Uterus (tissue), 2 donors: Measurements from ENCODE around the gene CATSPERZ.

Source experiments
- POLR2A ChIP-seq, 2 donors: fragments of 450-650 bp; IDR thresholded peaks; one replicate each; pipeline ENCODE4 v1.6.1; 2016; ENCODE audit warnings: antibody characterized with exemption in 2 of 2, mild to moderate bottlenecking in 1 of 2, moderate library complexity in 1 of 2
- TF ChIP-seq, protein P1 (sequence below), 4 experiments: fragments of 200-600 bp in 2 of 4; fragments of 450-650 bp in 2 of 4; sonication (generic) in 2 of 4; IDR thresholded peaks; one replicate each; pipeline ENCODE4 v1.5.1; 2016 to 2019; ENCODE audit warnings: antibody characterized with exemption in 4 of 4, mild to moderate bottlenecking in 2 of 4, moderate library complexity in 1 of 4

DNA sequence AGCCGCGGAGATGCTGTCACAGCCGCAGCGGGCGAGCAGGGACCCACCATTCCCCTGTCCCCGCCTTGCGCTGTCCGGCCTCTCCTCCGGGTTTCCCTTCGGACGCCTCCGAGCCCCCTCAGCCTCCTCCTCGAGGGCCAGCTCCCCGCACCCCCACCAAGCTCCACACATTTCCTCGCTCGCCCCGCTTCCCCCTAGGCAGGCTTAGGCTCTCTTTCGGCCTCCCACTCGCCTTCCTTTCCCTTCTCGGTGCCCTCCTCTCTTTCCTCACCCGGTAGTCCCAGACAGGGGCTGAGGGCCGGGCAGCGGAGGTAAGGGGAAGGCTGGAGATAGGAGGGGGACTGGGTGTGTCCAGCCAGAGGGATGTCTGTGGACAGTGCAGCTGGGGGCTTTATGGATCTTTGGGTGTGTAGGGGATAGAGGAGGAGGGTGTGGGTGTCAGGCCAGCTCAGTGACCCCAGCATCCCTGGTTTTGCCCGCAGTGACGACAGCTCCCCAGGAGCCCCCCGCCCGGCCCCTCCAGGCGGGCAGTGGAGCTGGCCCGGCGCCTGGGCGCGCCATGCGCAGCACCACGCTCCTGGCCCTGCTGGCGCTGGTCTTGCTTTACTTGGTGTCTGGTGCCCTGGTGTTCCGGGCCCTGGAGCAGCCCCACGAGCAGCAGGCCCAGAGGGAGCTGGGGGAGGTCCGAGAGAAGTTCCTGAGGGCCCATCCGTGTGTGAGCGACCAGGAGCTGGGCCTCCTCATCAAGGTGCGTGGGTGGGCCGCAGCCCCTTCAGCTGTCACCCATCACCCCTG lies 7.5 kb upstream of the CATSPERZ start:
- TF ChIP-seq, protein P1, sequence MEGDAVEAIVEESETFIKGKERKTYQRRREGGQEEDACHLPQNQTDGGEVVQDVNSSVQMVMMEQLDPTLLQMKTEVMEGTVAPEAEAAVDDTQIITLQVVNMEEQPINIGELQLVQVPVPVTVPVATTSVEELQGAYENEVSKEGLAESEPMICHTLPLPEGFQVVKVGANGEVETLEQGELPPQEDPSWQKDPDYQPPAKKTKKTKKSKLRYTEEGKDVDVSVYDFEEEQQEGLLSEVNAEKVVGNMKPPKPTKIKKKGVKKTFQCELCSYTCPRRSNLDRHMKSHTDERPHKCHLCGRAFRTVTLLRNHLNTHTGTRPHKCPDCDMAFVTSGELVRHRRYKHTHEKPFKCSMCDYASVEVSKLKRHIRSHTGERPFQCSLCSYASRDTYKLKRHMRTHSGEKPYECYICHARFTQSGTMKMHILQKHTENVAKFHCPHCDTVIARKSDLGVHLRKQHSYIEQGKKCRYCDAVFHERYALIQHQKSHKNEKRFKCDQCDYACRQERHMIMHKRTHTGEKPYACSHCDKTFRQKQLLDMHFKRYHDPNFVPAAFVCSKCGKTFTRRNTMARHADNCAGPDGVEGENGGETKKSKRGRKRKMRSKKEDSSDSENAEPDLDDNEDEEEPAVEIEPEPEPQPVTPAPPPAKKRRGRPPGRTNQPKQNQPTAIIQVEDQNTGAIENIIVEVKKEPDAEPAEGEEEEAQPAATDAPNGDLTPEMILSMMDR (IDR thresholded peaks at IDR 0.05): no peak
- no peak for TF ChIP-seq POLR2A (IDR thresholded peaks at IDR 0.05)
